HG03571 (cell line): Measurements from ENCODE around the gene COL6A1.
"Not testable (repeated sequence)": the region's sequence is repeated elsewhere in the genome, so short reads cannot be mapped to it uniquely, and the experiment has no call there.

ENCODE experiments used
- ATAC-seq: cut with Tn5 transposase; IDR thresholded peaks from one replicate; pipeline ENCODE4 v1.9.1; 2021; ENCODE audit not compliant: unreplicated experiment

The COL6A1 gene

GRCh38 chr21:46045154-46045553 lies 63.6 kb downstream of the COL6A1 start:
- ATAC-seq, result no peak

GRCh38 chr21:46046471-46046870 lies 64.9 kb downstream of the COL6A1 start:
- no peak for ATAC-seq

- ATAC-seq, result not testable (repeated sequence)
Measured at GRCh38 chr21:46046906-46047305, 65.3 kb downstream of the COL6A1 start.

GRCh38 chr21:46048926-46049889 lies 67.6 kb downstream of the COL6A1 start:
- ATAC-seq, result no peak

- no peak for ATAC-seq
Measured at GRCh38 chr21:46049890-46050667, 68.5 kb downstream of the COL6A1 start.

- no peak for ATAC-seq
Measured at GRCh38 chr21:46050668-46051378, 69.3 kb downstream of the COL6A1 start.

- ATAC-seq, result no peak
Measured at GRCh38 chr21:46051379-46051770, 69.8 kb downstream of the COL6A1 start.

- no peak for ATAC-seq
Measured at GRCh38 chr21:46051821-46052675, 70.5 kb downstream of the COL6A1 start.

- ATAC-seq, result no peak
Measured at GRCh38 chr21:46052703-46053651, 71.4 kb downstream of the COL6A1 start.

- ATAC-seq, result no peak
Measured at GRCh38 chr21:46054031-46054430, 72.5 kb downstream of the COL6A1 start.

- ATAC-seq, result no peak
Measured at GRCh38 chr21:46054451-46054881, 72.9 kb downstream of the COL6A1 start.
